K562 (cell line): Measurements from ENCODE around the gene EXO5. TPM values are rescaled to one million over a fixed set of nuclear protein-coding genes. Genes with fewer than 3 reads are reported as not detected.
A peak's percentile ranks its signal among the peaks of the same experiment; 100 is the strongest.

Source experiments
- DDX20 ChIP-seq: fragments of 450-650 bp; IDR thresholded peaks from 2 replicates; pipeline ENCODE4 v1.6.1; 2016; ENCODE audit warnings: missing genetic modification characterization, low read depth, mild to moderate bottlenecking, missing compliant biosample characterization, moderate library complexity
- E4F1 ChIP-seq: fragments of 250-450 bp; sonication (Bioruptor Pico); IDR thresholded peaks from 2 replicates; pipeline ENCODE4 v1.5.0; 2021; ENCODE audit warnings: mild to moderate bottlenecking, borderline replicate concordance
- HES1 ChIP-seq: fragments of 450-650 bp; IDR thresholded peaks from 2 replicates; pipeline ENCODE4 v1.6.1; 2016; ENCODE audit warnings: low read depth, mild to moderate bottlenecking, moderate library complexity
- L3MBTL2 ChIP-seq: fragments of 450-650 bp; IDR thresholded peaks from 2 replicates; pipeline ENCODE4 v1.6.1; 2016; ENCODE audit warnings: mild to moderate bottlenecking, moderate library complexity
- MEIS2 ChIP-seq: fragments of 450-650 bp; IDR thresholded peaks from 2 replicates; pipeline ENCODE4 v1.6.1; 2014; ENCODE audit warnings: mild to moderate bottlenecking; ENCODE audit not compliant: partially characterized antibody
- PHF8 ChIP-seq: fragments of 200-600 bp; sonication (generic); IDR thresholded peaks from 2 replicates; pipeline ENCODE4 v1.6.1; 2012; ENCODE audit warnings: mixed run types, mild to moderate bottlenecking, inconsistent platforms, low read length, moderate library complexity, borderline replicate concordance
- PTBP1 ChIP-seq: fragments of 200-400 bp; formaldehyde crosslinking; IDR thresholded peaks from 2 replicates; pipeline ENCODE4 v1.6.1; 2017; ENCODE audit warnings: low read depth, low read length
- RBBP5 ChIP-seq: fragments of 200-600 bp; sonication (generic); IDR thresholded peaks from 2 replicates; pipeline ENCODE4 v1.6.1; 2012; ENCODE audit warnings: borderline replicate concordance, mild to moderate bottlenecking, low read length, control low read depth, inconsistent platforms; ENCODE audit not compliant: insufficient read depth, poor library complexity, severe bottlenecking
- RBM22 ChIP-seq: fragments of 200-400 bp; formaldehyde crosslinking; IDR thresholded peaks from 2 replicates; pipeline ENCODE4 v1.6.1; 2018; ENCODE audit warnings: low read length, low read depth; ENCODE audit not compliant: poor library complexity, severe bottlenecking
- THRAP3 ChIP-seq: fragments of 450-650 bp; IDR thresholded peaks from 2 replicates; pipeline ENCODE4 v1.6.1; 2016; ENCODE audit warnings: mild to moderate bottlenecking, inconsistent platforms, borderline replicate concordance
- U2AF1 ChIP-seq: fragments of 200-400 bp; formaldehyde crosslinking; optimal IDR thresholded peaks from 2 replicates; pipeline ENCODE3; 2017; ENCODE audit warnings: mild to moderate bottlenecking, low read depth, low read length, moderate library complexity
- USF1 ChIP-seq: sonication (generic); formaldehyde crosslinking; IDR thresholded peaks from 2 replicates; pipeline ENCODE4 v1.9.0; 2022; ENCODE audit warnings: mild to moderate bottlenecking, missing genetic modification reagents
- ZNF146 ChIP-seq: IDR thresholded peaks from one replicate; pipeline ENCODE4 v1.6.1; 2018; ENCODE audit warnings: missing compliant biosample characterization; ENCODE audit not compliant: unreplicated experiment
- ZNF764 ChIP-seq: fragments of 250-450 bp; sonication (Bioruptor Pico); IDR thresholded peaks from 2 replicates; pipeline ENCODE4 v1.4.0; 2020; ENCODE audit warnings: low read depth, mild to moderate bottlenecking, moderate library complexity
- polyA plus RNA-seq, 8 experiments: library from polyadenylated mRNA; depleted of rRNA in 4 of 8; stranded (reverse) in 5 of 8; unstranded in 3 of 8; fragments of >200 nt; fragmentation: Nextera tagmentation in 2 of 8; fragmentation: Illumina TruSeq in 1 of 8; extraction: Ambion mirVana in 2 of 8; extraction: Trizol in 1 of 8; gene quantifications; 2 replicates each; pipeline versions ENCODE4 v1.2.1 to v1.2.3, GENCODE V29; 2011 to 2014; ENCODE audit warnings: inconsistent platforms in 1 of 8, missing spikeins in 1 of 8
- total RNA-seq, 7 experiments: library from RNA; depleted of rRNA in 6 of 7; stranded (reverse); fragments of >200 nt in 6 of 7; fragmentation: Illumina TruSeq in 2 of 7; extraction: Trizol in 2 of 7; gene quantifications; 2 replicates each; pipeline versions ENCODE4 v1.2.1 to v1.2.3, GENCODE V29; 2011 to 2021; ENCODE audit warnings: low replicate concordance in 1 of 7
- TF ChIP-seq, protein P1 (sequence below): IDR thresholded peaks from 3 replicates; pipeline ENCODE4 v1.6.1; 2011; ENCODE audit warnings: borderline replicate concordance, mild to moderate bottlenecking, moderate library complexity; ENCODE audit not compliant: insufficient read length; ENCODE audit errors: extremely low read depth
- TF ChIP-seq, protein P2 (sequence below): sonication (generic); formaldehyde crosslinking; IDR thresholded peaks from 2 replicates; pipeline ENCODE4 v1.8.1; 2023; ENCODE audit warnings: mild to moderate bottlenecking, missing genetic modification reagents

EXO5 gene
- total and polyA plus RNA-seq, 9 of the 15 experiments (the other 6 are each of a cell fraction or from before 2014, with no cell fraction given): 1.1 to 4.3 (median 2.8) TPM

DNA sequence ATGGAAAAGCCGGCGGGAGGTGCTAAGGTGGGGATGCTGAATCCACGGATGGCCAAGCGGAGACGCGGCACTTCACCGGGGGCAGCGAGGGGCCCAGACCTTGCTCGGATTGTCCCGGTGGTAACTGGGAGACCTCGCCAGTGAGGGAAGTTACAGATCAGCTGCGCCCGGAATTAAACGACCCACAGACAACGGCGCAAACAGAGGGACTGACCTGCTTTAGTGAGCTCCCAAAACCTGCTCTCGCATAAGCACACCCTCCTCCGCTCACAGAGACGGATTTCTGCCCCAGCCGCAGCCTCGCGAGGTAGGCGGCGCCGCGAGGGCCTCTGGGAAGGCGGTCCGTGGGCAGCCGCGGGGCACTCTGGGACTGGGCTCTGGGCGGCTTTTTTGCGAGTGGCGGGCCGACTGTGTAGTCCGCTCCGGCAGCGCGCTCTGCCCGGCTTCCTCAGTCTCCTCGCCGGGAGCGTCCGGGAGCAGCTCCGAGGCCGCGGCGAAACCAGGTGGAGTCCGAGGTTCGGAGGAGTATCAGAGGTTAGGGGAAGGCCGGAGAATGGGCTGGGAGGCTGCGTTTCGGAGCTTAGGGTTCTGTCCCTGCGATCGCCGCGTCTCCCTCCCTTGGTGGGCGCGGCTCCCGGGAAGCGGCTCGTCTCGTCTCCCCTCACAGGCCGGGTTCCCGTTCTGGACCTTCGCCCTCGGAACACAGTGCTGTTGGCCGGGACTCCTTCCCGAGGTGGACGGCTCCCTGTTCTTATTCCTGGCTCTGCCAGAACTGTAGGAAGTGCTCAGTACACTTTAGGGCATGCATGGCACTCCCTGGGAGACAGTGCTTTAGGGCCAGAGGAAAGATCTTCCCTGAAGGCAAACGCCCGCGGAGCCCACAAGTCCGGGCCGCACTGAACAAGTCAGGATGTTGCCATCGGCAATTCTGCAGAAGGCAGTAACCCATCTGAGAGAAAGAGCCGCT lies at the start of gene EXO5 (continued):
- TF ChIP-seq DDX20 (tag) (no peak), MEIS2 (no peak), ZNF146 (CRISPR knock-in tag) (no peak), USF1 (CRISPR knock-in tag) (no peak), PTBP1 (no peak), U2AF1 (no peak), THRAP3 (no peak), HES1 (no peak), PHF8 (peak; percentile 68; the same call in 1 of the 2 replicates), RBM22 (no peak), RBBP5 (no peak), E4F1 (CRISPR knock-in tag) (no peak), L3MBTL2 (peak; percentile 91), ZNF764 (CRISPR knock-in tag) (no peak)
- TF ChIP-seq, protein P1, sequence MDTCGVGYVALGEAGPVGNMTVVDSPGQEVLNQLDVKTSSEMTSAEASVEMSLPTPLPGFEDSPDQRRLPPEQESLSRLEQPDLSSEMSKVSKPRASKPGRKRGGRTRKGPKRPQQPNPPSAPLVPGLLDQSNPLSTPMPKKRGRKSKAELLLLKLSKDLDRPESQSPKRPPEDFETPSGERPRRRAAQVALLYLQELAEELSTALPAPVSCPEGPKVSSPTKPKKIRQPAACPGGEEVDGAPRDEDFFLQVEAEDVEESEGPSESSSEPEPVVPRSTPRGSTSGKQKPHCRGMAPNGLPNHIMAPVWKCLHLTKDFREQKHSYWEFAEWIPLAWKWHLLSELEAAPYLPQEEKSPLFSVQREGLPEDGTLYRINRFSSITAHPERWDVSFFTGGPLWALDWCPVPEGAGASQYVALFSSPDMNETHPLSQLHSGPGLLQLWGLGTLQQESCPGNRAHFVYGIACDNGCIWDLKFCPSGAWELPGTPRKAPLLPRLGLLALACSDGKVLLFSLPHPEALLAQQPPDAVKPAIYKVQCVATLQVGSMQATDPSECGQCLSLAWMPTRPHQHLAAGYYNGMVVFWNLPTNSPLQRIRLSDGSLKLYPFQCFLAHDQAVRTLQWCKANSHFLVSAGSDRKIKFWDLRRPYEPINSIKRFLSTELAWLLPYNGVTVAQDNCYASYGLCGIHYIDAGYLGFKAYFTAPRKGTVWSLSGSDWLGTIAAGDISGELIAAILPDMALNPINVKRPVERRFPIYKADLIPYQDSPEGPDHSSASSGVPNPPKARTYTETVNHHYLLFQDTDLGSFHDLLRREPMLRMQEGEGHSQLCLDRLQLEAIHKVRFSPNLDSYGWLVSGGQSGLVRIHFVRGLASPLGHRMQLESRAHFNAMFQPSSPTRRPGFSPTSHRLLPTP: no peak
- TF ChIP-seq, protein P2, sequence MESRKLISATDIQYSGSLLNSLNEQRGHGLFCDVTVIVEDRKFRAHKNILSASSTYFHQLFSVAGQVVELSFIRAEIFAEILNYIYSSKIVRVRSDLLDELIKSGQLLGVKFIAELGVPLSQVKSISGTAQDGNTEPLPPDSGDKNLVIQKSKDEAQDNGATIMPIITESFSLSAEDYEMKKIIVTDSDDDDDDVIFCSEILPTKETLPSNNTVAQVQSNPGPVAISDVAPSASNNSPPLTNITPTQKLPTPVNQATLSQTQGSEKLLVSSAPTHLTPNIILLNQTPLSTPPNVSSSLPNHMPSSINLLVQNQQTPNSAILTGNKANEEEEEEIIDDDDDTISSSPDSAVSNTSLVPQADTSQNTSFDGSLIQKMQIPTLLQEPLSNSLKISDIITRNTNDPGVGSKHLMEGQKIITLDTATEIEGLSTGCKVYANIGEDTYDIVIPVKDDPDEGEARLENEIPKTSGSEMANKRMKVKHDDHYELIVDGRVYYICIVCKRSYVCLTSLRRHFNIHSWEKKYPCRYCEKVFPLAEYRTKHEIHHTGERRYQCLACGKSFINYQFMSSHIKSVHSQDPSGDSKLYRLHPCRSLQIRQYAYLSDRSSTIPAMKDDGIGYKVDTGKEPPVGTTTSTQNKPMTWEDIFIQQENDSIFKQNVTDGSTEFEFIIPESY (CRISPR knock-in tag): 0 out of 2 replicates have a peak, but pooled peaks have one; percentile 32
